PC-3 (cell line): ENCODE results near the gene ZEB2. TPM values are rescaled to one million over a fixed set of nuclear protein-coding genes. Genes with fewer than 3 reads are reported as not detected.

ENCODE experiments used
- ATAC-seq: fragments of 200-7000 bp; cut with Tn5 transposase; 2 replicates; pipeline ENCODE4 v1.9.1; 2020; ENCODE audit warnings: mild to moderate bottlenecking, moderate library complexity
- BruUV-seq: library from RNA; stranded (reverse); fragments of 400-500 nt; replicated peaks from 2 replicates; lab custom pipeline; 2021; lab: Mats Ljungman, UMichigan
- CTCF ChIA-PET: fragments of 300-600 bp; sonication (Branson Sonifier 250); formaldehyde crosslinking; loops from one replicate; lab custom pipeline; 2022; ENCODE audit warnings: antibody characterized with exemption; lab: Charles Lee
- POLR2A ChIA-PET: fragments of 300-600 bp; sonication (Branson Sonifier 250); formaldehyde crosslinking; loops from one replicate; lab custom pipeline; 2022; ENCODE audit warnings: antibody characterized with exemption; ENCODE audit not compliant: unreplicated experiment; lab: Charles Lee
- DNase-seq: peaks from one replicate; pipeline ENCODE4 v3.0.0-alpha.2; 2015
- H2AFZ ChIP-seq: fragments of 300-600 bp; sonication (generic); 2 replicates; pipeline ENCODE4 v1.6.0; 2016; ENCODE audit warnings: antibody characterized with exemption, low read length
- H3F3A ChIP-seq: fragments of 300-600 bp; sonication (generic); one replicate; pipeline ENCODE4 v1.6.0; 2017; ENCODE audit warnings: antibody characterized with exemption, low read length, control low read depth, mild to moderate bottlenecking; ENCODE audit not compliant: unreplicated experiment
- H3K27ac ChIP-seq: fragments of 300-600 bp; sonication (generic); 2 replicates; pipeline ENCODE4 v1.5.1; 2016; ENCODE audit warnings: mild to moderate bottlenecking, low read length
- H3K27me3 ChIP-seq: fragments of 300-600 bp; sonication (generic); 2 replicates; pipeline ENCODE4 v1.6.1; 2016; ENCODE audit warnings: low read length, mixed read lengths
- H3K36me3 ChIP-seq: fragments of 300-600 bp; sonication (generic); 2 replicates; pipeline ENCODE4 v1.6.1; 2016; ENCODE audit warnings: low read depth, mixed run types, low read length, mixed read lengths
- H3K4me1 ChIP-seq: fragments of 300-600 bp; sonication (generic); 2 replicates; pipeline ENCODE4 v1.5.1; 2016; ENCODE audit warnings: low read length; ENCODE audit not compliant: insufficient read depth
- H3K4me2 ChIP-seq: fragments of 300-600 bp; sonication (generic); 2 replicates; pipeline ENCODE4 v1.6.0; 2016; ENCODE audit warnings: low read length
- H3K4me3 ChIP-seq: fragments of 300-600 bp; sonication (generic); 2 replicates; pipeline ENCODE4 v1.5.1; 2016; ENCODE audit warnings: mild to moderate bottlenecking, low read length, mixed read lengths
- H3K79me2 ChIP-seq: fragments of 300-600 bp; sonication (generic); 2 replicates; pipeline ENCODE4 v1.6.1; 2017; ENCODE audit warnings: low read length, mixed read lengths
- H3K9ac ChIP-seq: fragments of 300-600 bp; sonication (generic); 2 replicates; pipeline ENCODE4 v1.6.0; 2016; ENCODE audit warnings: mild to moderate bottlenecking, low read length
- H3K9me2 ChIP-seq: fragments of 300-600 bp; sonication (generic); replicated peaks from 2 replicates; pipeline ENCODE4 v1.6.1; 2016; ENCODE audit warnings: mixed run types, low read length, mixed read lengths
- H3K9me3 ChIP-seq: fragments of 300-600 bp; sonication (generic); 2 replicates; pipeline ENCODE4 v1.6.1; 2016; ENCODE audit warnings: low read length, mixed read lengths
- H4K20me1 ChIP-seq: fragments of 300-600 bp; sonication (generic); 2 replicates; pipeline ENCODE4 v1.6.1; 2016; ENCODE audit warnings: low read length, mixed read lengths
- CTCF ChIP-seq: fragments of 300-600 bp; sonication (generic); conservative IDR thresholded peaks from 2 replicates; pipeline ENCODE4 v1.5.1; 2017; ENCODE audit warnings: antibody characterized with exemption, low read depth, mild to moderate bottlenecking, low read length
- EZH2 ChIP-seq: fragments of 300-600 bp; sonication (generic); IDR thresholded peaks from one replicate; pipeline ENCODE4 v1.6.1; 2017; ENCODE audit warnings: antibody characterized with exemption, mild to moderate bottlenecking, low read length; ENCODE audit not compliant: unreplicated experiment
- EZH2phosphoT487 ChIP-seq: fragments of 300-600 bp; sonication (generic); IDR thresholded peaks from 2 replicates; pipeline ENCODE4 v1.6.1; 2018; ENCODE audit warnings: mild to moderate bottlenecking, antibody characterized with exemption, low read length, borderline replicate concordance
- intact Hi-C: fragments of 100-400 bp; cut with micrococcal nuclease; formaldehyde crosslinking; loops from 2 replicates; pipeline ENCODE4 v1.9.0; 2023
- total RNA-seq: library from RNA; depleted of rRNA; stranded (reverse); fragments of >200 nt; gene quantifications from 2 replicates; pipeline ENCODE4 v1.2.3, GENCODE V29; 2014

ZEB2 gene
- total RNA-seq, 1 experiment from 2014 or later, result 1.1 TPM

GRCh38 chr2:144516411-144516980, 3.4 kb downstream of the ZEB2 start:
- Histone ChIP-seq H3K4me1 (peaks cover 14% of the 10 kb centered on the region), H3K79me2 (no peaks in the 10 kb centered on the region), H3K4me2 (no peak overlapping the region), H3K27me3 (peaks cover 38% of the 10 kb centered on the region), H3K27ac (no peak overlapping the region), H4K20me1 (no peaks in the 10 kb centered on the region), H3K9ac (no peak overlapping the region), H3K9me3 (no peaks in the 10 kb centered on the region), H3K36me3 (no peaks in the 10 kb centered on the region), H3K4me3 (no peak overlapping the region), H3F3A (no peaks in the 10 kb centered on the region), H3K9me2 (no peaks in the 10 kb centered on the region), H2AFZ (no peak overlapping the region)
- no TSS peak for BruUV-seq
- DNase-seq, result no peak
- no peak for TF ChIP-seq CTCF
- no peak for ATAC-seq
- intact Hi-C loops, result loop anchor here (5.0 kb wide), 2 partner anchors 79 to 184 kb away; a partner anchor contains a TSS
- CTCF ChIA-PET, result no interaction called here
- POLR2A ChIA-PET, result no interaction called here

GRCh38 chr2:144515696-144516410, 4.1 kb downstream of the ZEB2 start:
- Histone ChIP-seq H4K20me1 (no peaks in the 10 kb centered on the region), H3K9ac (no peak overlapping the region), H3K27ac (no peak overlapping the region), H3K79me2 (no peaks in the 10 kb centered on the region), H3K9me3 (no peaks in the 10 kb centered on the region), H2AFZ (no peak overlapping the region), H3K27me3 (peaks cover 31% of the 10 kb centered on the region), H3K4me2 (no peak overlapping the region), H3K4me3 (no peak overlapping the region), H3K36me3 (no peaks in the 10 kb centered on the region), H3K4me1 (peaks cover 14% of the 10 kb centered on the region), H3K9me2 (no peaks in the 10 kb centered on the region), H3F3A (no peaks in the 10 kb centered on the region)
- ChIA-PET POLR2A (no interaction called here), CTCF (no interaction called here)
- BruUV-seq, result no TSS peak
- intact Hi-C loops, result loop anchor here (5.0 kb wide), 2 partner anchors 79 to 184 kb away; a partner anchor contains a TSS
- TF ChIP-seq EZH2phosphoT487, result no peak
- no peak for TF ChIP-seq EZH2
- TF ChIP-seq CTCF, result no peak
- ATAC-seq (no peak), DNase-seq (no peak)

GRCh38 chr2:144515099-144515695, 4.7 kb downstream of the ZEB2 start:
- Histone ChIP-seq H3K9ac (no peak overlapping the region), H3K79me2 (no peaks in the 10 kb centered on the region)

More at GRCh38 chr2:144515099-144515695, 4.7 kb downstream of the ZEB2 start:
- H3K4me2 ChIP-seq, result no peak overlapping the region
- no peaks in the 10 kb centered on the region for H3K9me3 ChIP-seq
- TF ChIP-seq CTCF (no peak), EZH2phosphoT487 (no peak), EZH2 (no peak)
- no TSS peak for BruUV-seq
- ChIA-PET POLR2A (no interaction called here), CTCF (no interaction called here)
- ATAC-seq, result no peak
- no peak for DNase-seq
- peaks cover 27% of the 10 kb centered on the region for H3K27me3 ChIP-seq
- no peak overlapping the region for H2AFZ ChIP-seq
- no peaks in the 10 kb centered on the region for H3K36me3 ChIP-seq
- no peaks in the 10 kb centered on the region for H4K20me1 ChIP-seq
- intact Hi-C loops, result loop anchor here (5.0 kb wide), 2 partner anchors 78 to 183 kb away; a partner anchor contains a TSS
- H3K9me2 ChIP-seq, result no peaks in the 10 kb centered on the region
- H3K4me1 ChIP-seq, result peaks cover 14% of the 10 kb centered on the region
- H3K4me3 ChIP-seq, result no peak overlapping the region
- H3K27ac ChIP-seq, result no peak overlapping the region
- H3F3A ChIP-seq, result no peaks in the 10 kb centered on the region
